ENCODE data around the gene PTPRD. TPM values are rescaled to one million over a fixed set of nuclear protein-coding genes. Genes with fewer than 3 reads are reported as not detected.

PTPRD gene
- total RNA-seq, 1 donor from 2014 or later, result 7.8 TPM

DNA sequence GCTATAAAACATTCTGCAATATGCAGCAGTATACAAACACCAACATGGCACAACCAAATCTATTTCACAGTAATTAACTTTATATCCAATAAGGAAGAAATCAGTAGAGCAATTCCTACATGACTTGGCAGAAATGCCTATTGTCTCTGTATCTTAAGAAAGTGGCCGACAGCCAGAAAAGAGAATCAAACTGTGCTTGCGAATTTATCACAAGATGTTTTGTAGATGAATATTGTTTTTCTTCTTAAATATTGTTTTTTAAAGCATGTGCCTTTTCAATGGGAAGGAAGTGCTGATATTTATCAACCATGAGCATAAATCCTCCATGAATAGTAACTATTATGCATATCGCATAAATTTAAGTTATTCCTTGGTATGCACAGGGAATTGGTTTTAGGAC lies 2311.5 kb downstream of the PTPRD start:
- DNase-seq, result no peak
- intact Hi-C loops (cut with DNase I), result no loop called here
- ATAC-seq (ENCODE audit: poor library complexity), result no peak

DNA sequence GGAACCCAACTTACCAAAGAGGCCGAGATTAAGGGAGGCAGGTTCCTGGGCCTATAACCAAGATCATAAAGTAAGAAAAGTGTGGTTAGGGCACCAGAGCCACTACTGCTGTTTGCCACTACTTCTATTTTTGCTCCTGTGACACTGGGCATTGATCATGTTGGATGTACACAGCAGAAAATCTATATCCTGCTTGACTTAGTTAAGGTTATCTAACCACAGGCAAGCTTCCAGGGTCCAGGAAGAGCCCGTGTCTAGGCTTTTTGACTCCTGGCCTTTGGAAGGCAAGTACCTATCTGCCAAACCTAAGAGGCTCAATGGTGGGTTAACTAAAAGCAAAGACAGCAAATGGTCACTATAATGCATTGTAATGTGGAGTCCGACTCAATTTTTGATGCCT lies 2315.8 kb downstream of the PTPRD start:
- DNase-seq (no peak), ATAC-seq (ENCODE audit: poor library complexity) (no peak)
- intact Hi-C loops (cut with DNase I), result no loop called here

DNA sequence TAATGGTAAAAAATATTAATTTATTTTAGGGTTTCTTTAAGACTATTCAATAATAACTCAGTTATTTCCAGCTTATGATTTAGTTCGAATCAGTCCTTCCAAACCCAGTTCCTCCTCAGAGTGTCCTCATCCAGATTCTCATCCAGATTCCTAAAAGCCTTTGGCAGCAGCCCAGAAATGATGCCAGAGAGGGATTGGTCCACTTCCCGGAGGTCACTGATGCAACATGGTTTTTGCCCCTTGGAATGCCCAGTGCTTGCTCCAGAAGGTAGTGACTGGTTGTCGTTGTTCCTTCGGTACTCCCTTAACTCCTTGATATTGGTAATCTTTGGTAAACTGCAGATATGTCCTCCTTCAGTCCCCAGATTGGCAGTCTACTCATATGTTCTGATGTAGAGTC lies 2320.1 kb downstream of the PTPRD start:
- intact Hi-C loops (cut with DNase I), result no loop called here
- no peak for ATAC-seq (ENCODE audit: poor library complexity)

DNA sequence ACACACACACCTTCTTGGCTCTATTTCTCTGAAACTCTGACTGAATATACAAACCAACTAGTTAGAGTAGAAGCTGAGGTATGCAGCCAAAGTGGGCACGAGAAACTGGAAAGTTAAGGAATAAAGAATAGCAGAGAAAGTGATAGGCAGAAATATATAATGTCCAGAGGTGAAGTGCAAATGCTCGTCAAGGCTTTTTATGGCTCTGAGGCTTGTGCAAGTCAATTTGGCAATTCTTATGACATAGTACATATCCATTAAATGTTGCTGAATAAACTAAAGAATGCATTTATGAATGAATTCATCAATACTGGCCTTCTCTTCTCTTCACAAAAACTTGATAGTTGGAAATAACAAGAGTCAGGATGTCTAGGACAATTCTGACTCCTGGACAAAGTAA lies 2323.1 kb downstream of the PTPRD start:
- intact Hi-C loops (cut with DNase I), result no loop called here
- no peak for DNase-seq
- ATAC-seq (ENCODE audit: poor library complexity), result no peak

More for the DNA sequence above, 2320.1 kb downstream of the PTPRD start:
- no peak for DNase-seq

DNA sequence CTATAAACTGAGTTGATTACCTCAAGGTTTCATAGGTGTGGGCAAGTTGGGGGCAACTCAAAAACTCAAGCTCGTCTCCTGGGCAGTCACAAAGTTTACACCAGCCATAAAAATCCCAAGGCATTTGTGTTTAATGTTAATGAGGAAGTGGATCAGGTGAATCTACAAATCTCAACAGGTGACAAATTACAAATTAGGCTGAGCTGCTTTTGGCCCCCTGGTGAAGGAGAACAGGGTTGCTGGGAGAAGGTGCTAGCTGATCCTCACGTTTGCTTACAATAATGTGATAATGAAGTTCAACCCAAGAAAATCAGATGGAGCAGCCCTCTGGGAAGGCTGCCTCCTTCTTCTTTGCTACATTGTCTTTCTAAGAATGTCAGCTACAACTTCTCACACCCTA lies 2324.8 kb downstream of the PTPRD start:
- DNase-seq (no peak), ATAC-seq (ENCODE audit: poor library complexity) (no peak)
- intact Hi-C loops (cut with DNase I), result no loop called here

DNA sequence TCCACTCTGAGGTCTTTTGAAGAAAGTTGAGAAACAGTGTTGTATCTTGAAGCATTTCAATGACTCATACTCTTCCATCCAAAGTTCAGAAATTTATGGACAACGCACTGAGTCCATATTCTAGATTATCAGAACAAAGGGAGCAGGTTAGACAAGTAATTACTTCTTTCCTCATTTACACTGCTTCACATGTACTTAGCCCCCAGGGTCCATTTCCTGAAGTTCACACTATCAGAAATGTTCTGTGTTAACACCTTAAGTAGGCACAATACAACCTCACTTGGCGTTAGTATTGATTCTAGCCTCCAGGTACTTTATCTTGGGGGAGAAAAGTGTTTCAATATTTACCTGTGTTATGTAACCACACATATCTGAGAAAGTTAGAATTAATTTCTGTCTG lies 2325.3 kb downstream of the PTPRD start:
- no peak for ATAC-seq (ENCODE audit: poor library complexity)
- no peak for DNase-seq
- intact Hi-C loops (cut with DNase I), result no loop called here

DNA sequence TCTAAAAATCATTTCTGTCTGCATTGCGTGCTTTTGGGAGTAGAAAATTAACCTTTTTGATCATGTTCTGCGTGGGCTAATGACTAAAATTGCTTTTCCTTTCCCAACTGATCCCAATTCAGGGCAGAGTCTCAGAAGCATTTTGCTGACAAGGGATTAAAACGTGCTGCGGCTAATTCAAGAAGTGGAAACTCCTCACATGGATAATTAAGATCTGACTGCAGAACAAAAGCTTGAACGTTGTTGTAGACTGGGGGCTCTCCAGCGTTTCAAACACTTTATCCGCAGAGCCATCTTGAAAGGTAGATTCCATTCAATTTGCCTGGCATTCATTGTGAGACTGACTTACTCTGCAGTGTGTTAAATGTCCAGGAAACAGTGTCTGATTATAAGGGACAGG lies 2327.9 kb downstream of the PTPRD start:
- ATAC-seq (ENCODE audit: poor library complexity), result no peak
- intact Hi-C loops (cut with DNase I), result no loop called here
- no peak for DNase-seq

DNA sequence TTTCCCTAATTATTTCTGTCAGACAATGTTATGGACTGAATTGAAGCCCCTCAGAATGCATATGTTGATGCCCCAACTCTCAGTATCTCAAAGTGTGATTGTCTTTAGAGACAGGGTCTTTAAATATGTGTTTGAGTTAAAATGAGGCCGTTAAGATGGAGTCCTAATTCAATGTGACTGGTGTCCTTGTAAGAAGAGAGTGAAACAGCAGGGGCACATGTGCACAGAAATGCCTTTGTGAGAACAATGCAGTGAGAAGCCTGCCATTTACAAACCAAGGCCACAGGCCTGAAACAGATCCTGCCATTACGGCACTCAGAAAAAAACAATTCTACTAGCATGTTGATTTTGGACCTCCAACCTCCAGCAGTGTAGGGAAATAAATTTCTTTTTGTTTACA lies 2330.3 kb downstream of the PTPRD start:
- no peak for DNase-seq
- ATAC-seq (ENCODE audit: poor library complexity), result no peak
- intact Hi-C loops (cut with DNase I), result no loop called here

DNA sequence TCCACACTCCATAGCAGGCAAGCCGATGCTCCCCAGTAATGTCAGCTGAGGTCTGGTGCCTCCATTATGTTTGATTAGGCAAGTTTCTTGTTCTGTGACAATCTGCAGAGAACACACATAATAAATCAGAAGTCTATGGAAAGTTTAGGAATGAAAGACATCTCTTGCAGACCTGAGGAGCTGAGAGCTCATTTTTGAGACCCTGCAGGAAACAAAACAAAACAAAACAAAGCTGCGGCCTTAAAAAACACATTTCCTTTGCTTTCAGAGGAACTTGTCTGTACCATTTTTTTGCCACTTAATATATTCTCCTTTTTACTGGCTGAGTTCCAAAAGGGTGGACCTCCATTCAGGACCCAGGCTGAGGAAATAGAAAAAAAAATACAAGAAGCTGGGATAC lies 2332.0 kb downstream of the PTPRD start:
- intact Hi-C loops (cut with DNase I), result no loop called here
- no peak for DNase-seq
- no peak for ATAC-seq (ENCODE audit: poor library complexity)

DNA sequence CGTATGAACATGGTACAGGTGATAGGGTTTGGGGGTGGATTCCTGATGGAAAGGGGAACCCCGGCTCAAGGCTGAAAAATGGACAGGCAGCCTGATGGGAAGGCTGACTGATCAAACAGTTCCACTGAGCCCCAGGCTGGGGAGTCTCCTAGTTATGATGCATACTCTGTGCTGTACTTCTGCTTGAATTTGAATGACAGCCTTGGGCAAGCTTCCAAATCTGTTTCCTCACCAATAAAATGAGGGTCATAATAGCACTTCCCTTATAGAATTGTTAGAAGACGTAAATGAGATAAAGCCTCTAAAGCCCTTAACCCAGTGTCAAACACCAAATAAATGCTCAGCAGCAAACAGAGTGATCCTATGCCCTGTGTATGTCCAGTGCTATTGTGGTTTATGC lies 2334.8 kb downstream of the PTPRD start:
- DNase-seq (no peak), ATAC-seq (ENCODE audit: poor library complexity) (no peak)
- intact Hi-C loops (cut with DNase I), result no loop called here

DNA sequence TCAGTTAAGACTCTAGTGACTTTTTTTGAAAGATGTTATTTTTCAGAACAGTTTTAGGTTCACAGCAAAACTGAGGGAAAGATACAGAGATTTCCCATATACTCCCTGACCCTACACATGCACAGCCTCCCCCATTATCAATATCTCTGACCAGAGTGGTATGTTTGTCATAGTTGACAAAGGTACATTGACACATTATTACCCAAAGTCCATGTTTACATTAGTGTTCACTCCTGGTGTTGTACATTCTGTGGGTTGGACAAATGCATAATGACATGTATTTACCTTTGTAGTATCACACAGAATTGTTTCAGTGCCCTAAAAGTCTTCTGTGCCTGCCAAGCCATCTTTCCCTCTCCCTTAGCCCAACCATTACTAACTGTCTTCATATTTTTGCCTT lies 2342.6 kb downstream of the PTPRD start:
- intact Hi-C loops (cut with DNase I), result no loop called here
- DNase-seq (no peak), ATAC-seq (ENCODE audit: poor library complexity) (no peak)

DNA sequence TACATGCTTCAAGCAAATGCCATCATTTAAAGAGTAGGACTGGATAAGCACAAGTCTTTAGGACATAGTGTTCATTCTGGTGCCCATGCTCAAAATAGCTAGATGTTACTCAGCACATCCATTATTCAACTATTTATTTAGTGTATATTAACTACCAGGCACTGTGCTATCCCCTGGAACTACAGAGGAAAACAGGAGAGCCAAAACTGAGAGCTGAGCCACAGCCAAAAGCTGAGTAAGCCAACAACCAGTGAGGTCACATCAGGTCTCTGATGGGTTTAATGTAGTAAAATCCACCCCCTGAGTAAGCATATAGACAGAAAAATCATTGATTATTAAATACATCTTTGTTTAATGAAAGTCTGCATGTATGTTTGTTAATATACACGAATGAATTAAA lies 2343.9 kb downstream of the PTPRD start:
- ATAC-seq (ENCODE audit: poor library complexity) (no peak), DNase-seq (no peak)
- intact Hi-C loops (cut with DNase I), result no loop called here

DNA sequence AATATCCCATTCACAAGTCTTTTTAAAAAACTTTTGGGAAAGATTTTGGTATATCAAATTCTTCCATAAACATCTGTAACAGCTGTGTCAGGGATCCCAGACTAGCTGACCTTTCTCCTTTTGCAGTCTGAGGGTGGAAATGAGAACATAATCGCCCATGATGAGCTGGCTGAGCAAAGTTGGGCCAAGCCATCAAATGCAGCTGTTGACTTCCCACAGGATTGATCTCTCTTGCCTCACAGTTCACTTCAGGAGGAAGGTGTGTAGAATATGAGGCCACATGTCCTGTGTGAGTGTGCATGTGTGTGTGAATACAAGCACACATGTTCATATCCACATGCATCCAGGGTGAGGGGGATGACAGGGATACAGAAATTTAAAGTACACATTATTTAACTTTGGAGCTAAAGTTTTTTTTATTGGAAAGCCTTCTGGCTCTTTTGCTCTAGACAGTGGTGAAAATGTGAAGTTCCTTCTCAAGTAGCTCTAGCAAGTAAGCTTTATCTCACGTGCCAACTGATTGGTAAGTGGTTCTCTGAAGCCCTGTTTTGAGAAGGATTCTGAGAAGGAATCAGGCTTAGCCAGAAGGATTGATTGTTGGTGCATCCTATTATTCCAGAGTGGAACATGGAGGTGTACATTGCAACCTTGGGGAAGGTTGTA lies 2344.5 kb downstream of the PTPRD start:
- intact Hi-C loops (cut with DNase I), result no loop called here
- ATAC-seq (ENCODE audit: poor library complexity), result peak; percentile 65
- DNase-seq, result no peak

DNA sequence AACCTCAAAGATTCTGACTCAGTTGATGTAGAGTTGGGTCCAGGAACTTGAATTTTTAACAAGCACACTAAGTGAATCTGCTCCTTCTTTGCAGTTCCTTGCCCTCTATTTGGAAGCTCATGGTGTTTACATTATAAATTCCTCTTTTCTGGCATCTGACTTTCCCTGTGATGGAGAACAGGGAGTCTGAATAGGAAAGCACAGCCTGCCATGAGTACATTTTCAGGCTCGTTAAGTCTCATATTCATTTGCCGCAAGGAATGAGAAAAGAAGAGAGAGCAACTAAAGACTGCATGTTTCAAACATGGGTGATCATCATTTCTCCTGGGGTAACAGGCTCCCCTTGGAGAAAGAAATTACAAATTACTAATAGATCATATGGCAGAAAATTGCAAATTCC lies 2345.2 kb downstream of the PTPRD start:
- DNase-seq (no peak), ATAC-seq (ENCODE audit: poor library complexity) (no peak)
- intact Hi-C loops (cut with DNase I), result no loop called here

DNA sequence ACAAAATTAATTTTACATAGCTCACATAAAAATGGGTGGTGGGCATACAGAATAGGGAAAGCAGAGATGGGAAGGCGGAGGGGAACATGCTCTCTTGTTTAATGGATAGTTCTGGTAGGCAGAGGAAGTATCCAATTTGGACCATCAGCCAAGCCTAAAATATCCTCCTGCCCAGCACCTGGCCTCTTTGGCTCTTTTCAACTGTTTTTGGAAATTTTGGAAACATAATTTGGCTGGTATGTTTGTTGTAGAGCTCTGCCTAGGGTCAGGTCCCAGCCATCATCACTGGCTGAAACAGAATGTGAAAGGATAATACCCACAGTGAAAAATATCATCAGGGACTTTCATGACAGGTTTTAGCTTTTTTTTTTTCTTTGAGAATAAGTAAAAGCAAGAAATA lies 2345.9 kb downstream of the PTPRD start:
- no peak for DNase-seq
- no peak for ATAC-seq (ENCODE audit: poor library complexity)
- intact Hi-C loops (cut with DNase I), result no loop called here

DNA sequence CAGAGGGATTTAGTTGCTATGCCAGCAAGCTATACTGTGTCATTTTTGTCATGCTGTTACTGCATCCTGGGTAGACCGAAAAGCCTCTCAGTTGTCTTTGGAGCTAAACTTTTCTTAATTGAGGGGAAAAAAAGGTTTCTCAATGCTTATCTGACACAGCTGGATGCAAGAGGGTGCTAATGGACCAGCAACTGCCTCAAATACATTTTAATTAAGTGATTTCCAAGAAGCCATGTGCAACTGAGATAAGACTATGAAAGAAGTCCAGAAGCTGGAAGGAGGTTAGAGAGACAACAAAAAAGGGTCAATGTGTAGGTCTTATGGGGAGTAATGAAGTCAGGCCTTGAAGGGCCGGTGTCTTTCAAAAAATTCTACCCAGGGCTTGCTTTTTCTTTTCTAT lies 2347.5 kb downstream of the PTPRD start:
- intact Hi-C loops (cut with DNase I), result no loop called here
- ATAC-seq (ENCODE audit: poor library complexity), result peak; percentile 4
- DNase-seq, result no peak

All from Right ventricle myocardium superior (tissue), 1 donor.